Measurements from ENCODE around the gene CHST7. TPM values are rescaled to one million over a fixed set of nuclear protein-coding genes. Genes with fewer than 3 reads are reported as not detected.
A peak's percentile ranks its signal among the peaks of the same experiment; 100 is the strongest.

CHST7 gene
- total RNA-seq, 2 experiments from 2014 or later = 4.6 to 5.9 TPM

- DNase-seq (no peak), ATAC-seq (no peak)
- CTCF ChIA-PET = no interaction called here
- H3K9me3 Mint-ChIP-seq (ENCODE audit: low read depth) = no peaks in the 10 kb centered on the region
- no peak overlapping the region for H3K4me3 Mint-ChIP-seq
- H3K27me3 Mint-ChIP-seq = no peaks in the 10 kb centered on the region
- no peaks in the 10 kb centered on the region for H3K4me1 Mint-ChIP-seq
- H3K27ac Mint-ChIP-seq = no peak overlapping the region
- peaks cover 6% of the 10 kb centered on the region for H3K36me3 Mint-ChIP-seq
Observed at GRCh38 chrX:46597771-46598170, 24.2 kb downstream of the CHST7 start.

- Mint-ChIP-seq H3K36me3 (peaks cover 4% of the 10 kb centered on the region), H3K9me3 (ENCODE audit: low read depth) (no peaks in the 10 kb centered on the region), H3K27ac (no peak overlapping the region), H3K4me1 (peaks cover 3% of the 10 kb centered on the region), H3K4me3 (no peak overlapping the region), H3K27me3 (no peaks in the 10 kb centered on the region)
- CTCF ChIA-PET = interaction anchor here (0.6 to 1.1 kb wide), 2 partner anchors 12 to 196 kb away, joined by 3 to 4 read pairs; no protein-coding TSS in a partner anchor
- ATAC-seq (no peak), DNase-seq (no peak)
Observed at GRCh38 chrX:46599051-46599560, 25.5 kb downstream of the CHST7 start.

GRCh38 chrX:46601283-46601682 is 27.7 kb downstream of the CHST7 start:
- DNase-seq (no peak), ATAC-seq (no peak)
- H3K4me1 Mint-ChIP-seq = peaks cover 3% of the 10 kb centered on the region
- no peak overlapping the region for H3K27ac Mint-ChIP-seq
- peaks cover 4% of the 10 kb centered on the region for H3K36me3 Mint-ChIP-seq
- no peak overlapping the region for H3K4me3 Mint-ChIP-seq
- CTCF ChIA-PET = no interaction called here
- no peaks in the 10 kb centered on the region for H3K27me3 Mint-ChIP-seq
- H3K9me3 Mint-ChIP-seq (ENCODE audit: low read depth) = no peaks in the 10 kb centered on the region

- no peak for DNase-seq
- Mint-ChIP-seq H3K4me3 (no peak overlapping the region), H3K36me3 (peaks cover 6% of the 10 kb centered on the region), H3K27me3 (no peaks in the 10 kb centered on the region), H3K9me3 (ENCODE audit: low read depth) (no peaks in the 10 kb centered on the region), H3K4me1 (peaks cover 4% of the 10 kb centered on the region), H3K27ac (no peak overlapping the region)
- CTCF ChIA-PET = no interaction called here
- no peak for ATAC-seq
Observed at GRCh38 chrX:46602468-46603102, 29.0 kb downstream of the CHST7 start.

- Mint-ChIP-seq H3K4me1 (peaks cover 42% of the 10 kb centered on the region), H3K4me3 (no peak overlapping the region), H3K27ac (no peak overlapping the region), H3K36me3 (peaks cover 6% of the 10 kb centered on the region), H3K9me3 (ENCODE audit: low read depth) (no peaks in the 10 kb centered on the region), H3K27me3 (no peaks in the 10 kb centered on the region)
- no peak for DNase-seq
- no peak for ATAC-seq
- CTCF ChIA-PET = no interaction called here
Observed at GRCh38 chrX:46607916-46608315, 34.4 kb downstream of the CHST7 start.

GRCh38 chrX:46610070-46610658 is 36.6 kb downstream of the CHST7 start:
- Mint-ChIP-seq H3K36me3 (peaks cover 15% of the 10 kb centered on the region), H3K9me3 (ENCODE audit: low read depth) (no peaks in the 10 kb centered on the region), H3K27ac (peak overlapping the region; percentile 79), H3K27me3 (no peaks in the 10 kb centered on the region), H3K4me3 (peak overlapping the region; percentile 7), H3K4me1 (peaks cover 41% of the 10 kb centered on the region)
- no peak for DNase-seq
- peak; percentile 62 for ATAC-seq
- CTCF ChIA-PET = interaction anchor here (1.1 to 2.0 kb wide), 3 partner anchors 19 to 34 kb away, joined by 3 to 8 read pairs (median 4); no protein-coding TSS in a partner anchor

- peaks cover 13% of the 10 kb centered on the region for H3K36me3 Mint-ChIP-seq
Observed at GRCh38 chrX:46611658-46612362, 38.2 kb downstream of the CHST7 start.

GRCh38 chrX:46617906-46618305 is 44.3 kb downstream of the CHST7 start:
- CTCF ChIA-PET = interaction anchor here (1.4 to 1.8 kb wide), 2 partner anchors 19 to 73 kb away, joined by 3 to 4 read pairs; partner anchors contain the start of gene ZNF674
- Mint-ChIP-seq H3K27me3 (no peaks in the 10 kb centered on the region), H3K9me3 (ENCODE audit: low read depth) (peaks cover 2% of the 10 kb centered on the region), H3K27ac (peak overlapping the region; percentile 72), H3K4me3 (no peak overlapping the region), H3K36me3 (peaks cover 40% of the 10 kb centered on the region), H3K4me1 (peaks cover 15% of the 10 kb centered on the region)
- DNase-seq (peak; percentile 52), ATAC-seq (peak; percentile 57)

More at GRCh38 chrX:46611658-46612362, 38.2 kb downstream of the CHST7 start:
- peak; percentile 57 for DNase-seq
- Mint-ChIP-seq H3K27me3 (no peaks in the 10 kb centered on the region), H3K9me3 (ENCODE audit: low read depth) (no peaks in the 10 kb centered on the region), H3K4me1 (peaks cover 41% of the 10 kb centered on the region), H3K4me3 (no peak overlapping the region), H3K27ac (peak overlapping the region; percentile 73)
- CTCF ChIA-PET = interaction anchor here (0.7 to 2.0 kb wide), 4 partner anchors 13 to 38 kb away, joined by 3 to 8 read pairs (median 4); no protein-coding TSS in a partner anchor
- peak; percentile 74 for ATAC-seq

- CTCF ChIA-PET = interaction anchor here (1.4 kb wide), 1 partner anchor 74 kb away, joined by 3 read pairs; the partner anchor contains the start of gene ZNF674
- ATAC-seq (no peak), DNase-seq (no peak)
- Mint-ChIP-seq H3K27ac (no peak overlapping the region), H3K9me3 (ENCODE audit: low read depth) (peaks cover 2% of the 10 kb centered on the region), H3K4me1 (peaks cover 13% of the 10 kb centered on the region), H3K4me3 (no peak overlapping the region), H3K36me3 (peaks cover 31% of the 10 kb centered on the region), H3K27me3 (no peaks in the 10 kb centered on the region)
Observed at GRCh38 chrX:46618947-46619346, 45.4 kb downstream of the CHST7 start.

- Mint-ChIP-seq H3K4me1 (peaks cover 13% of the 10 kb centered on the region), H3K36me3 (peaks cover 31% of the 10 kb centered on the region)
Observed at GRCh38 chrX:46620505-46620904, 46.9 kb downstream of the CHST7 start.

GRCh38 chrX:46621572-46621971 is 48.0 kb downstream of the CHST7 start:
- peaks cover 18% of the 10 kb centered on the region for H3K4me1 Mint-ChIP-seq
- peaks cover 33% of the 10 kb centered on the region for H3K36me3 Mint-ChIP-seq
- peaks cover 2% of the 10 kb centered on the region for H3K9me3 Mint-ChIP-seq (ENCODE audit: low read depth)
- H3K27ac Mint-ChIP-seq = no peak overlapping the region
- CTCF ChIA-PET = no interaction called here
- ATAC-seq (no peak), DNase-seq (no peak)
- no peak overlapping the region for H3K4me3 Mint-ChIP-seq
- H3K27me3 Mint-ChIP-seq = no peaks in the 10 kb centered on the region

More at GRCh38 chrX:46620505-46620904, 46.9 kb downstream of the CHST7 start:
- DNase-seq = no peak
- Mint-ChIP-seq H3K9me3 (ENCODE audit: low read depth) (peaks cover 2% of the 10 kb centered on the region), H3K4me3 (no peak overlapping the region), H3K27me3 (no peaks in the 10 kb centered on the region), H3K27ac (no peak overlapping the region)
- no peak for ATAC-seq
- CTCF ChIA-PET = interaction anchor here (0.5 kb wide), 1 partner anchor 25 kb away, joined by 3 read pairs; no protein-coding TSS in a partner anchor

- Mint-ChIP-seq H3K27me3 (no peaks in the 10 kb centered on the region), H3K4me3 (no peak overlapping the region), H3K9me3 (ENCODE audit: low read depth) (no peaks in the 10 kb centered on the region), H3K27ac (no peak overlapping the region), H3K36me3 (peaks cover 23% of the 10 kb centered on the region), H3K4me1 (peaks cover 31% of the 10 kb centered on the region)
- ATAC-seq = no peak
- DNase-seq = no peak
- CTCF ChIA-PET = no interaction called here
Observed at GRCh38 chrX:46624090-46624786, 50.7 kb downstream of the CHST7 start.

- CTCF ChIA-PET = no interaction called here
- peaks cover 36% of the 10 kb centered on the region for H3K4me1 Mint-ChIP-seq
- peak; percentile 74 for ATAC-seq
Observed at GRCh38 chrX:46626566-46626965, 53.0 kb downstream of the CHST7 start.

More at GRCh38 chrX:46626566-46626965, 53.0 kb downstream of the CHST7 start:
- Mint-ChIP-seq H3K27ac (peak overlapping the region; percentile 64), H3K9me3 (ENCODE audit: low read depth) (no peaks in the 10 kb centered on the region), H3K4me3 (no peak overlapping the region), H3K27me3 (no peaks in the 10 kb centered on the region), H3K36me3 (peaks cover 12% of the 10 kb centered on the region)
- DNase-seq = peak; percentile 61

All from activated CD8-positive, alpha-beta memory T cell treated with anti-CD3 and anti-CD28 coated beads, Interleukin-2, amount 10 ng/mL, durations not matched to agents 7 days and 5 days (primary cell).